Measurements from ENCODE around the gene CELSR2. TPM values are rescaled to one million over a fixed set of nuclear protein-coding genes. Genes with fewer than 3 reads are reported as not detected.

CELSR2 gene
- total and polyA plus RNA-seq, 10 donors = 0.20 to 2.9 (median 1.1) TPM

DNA sequence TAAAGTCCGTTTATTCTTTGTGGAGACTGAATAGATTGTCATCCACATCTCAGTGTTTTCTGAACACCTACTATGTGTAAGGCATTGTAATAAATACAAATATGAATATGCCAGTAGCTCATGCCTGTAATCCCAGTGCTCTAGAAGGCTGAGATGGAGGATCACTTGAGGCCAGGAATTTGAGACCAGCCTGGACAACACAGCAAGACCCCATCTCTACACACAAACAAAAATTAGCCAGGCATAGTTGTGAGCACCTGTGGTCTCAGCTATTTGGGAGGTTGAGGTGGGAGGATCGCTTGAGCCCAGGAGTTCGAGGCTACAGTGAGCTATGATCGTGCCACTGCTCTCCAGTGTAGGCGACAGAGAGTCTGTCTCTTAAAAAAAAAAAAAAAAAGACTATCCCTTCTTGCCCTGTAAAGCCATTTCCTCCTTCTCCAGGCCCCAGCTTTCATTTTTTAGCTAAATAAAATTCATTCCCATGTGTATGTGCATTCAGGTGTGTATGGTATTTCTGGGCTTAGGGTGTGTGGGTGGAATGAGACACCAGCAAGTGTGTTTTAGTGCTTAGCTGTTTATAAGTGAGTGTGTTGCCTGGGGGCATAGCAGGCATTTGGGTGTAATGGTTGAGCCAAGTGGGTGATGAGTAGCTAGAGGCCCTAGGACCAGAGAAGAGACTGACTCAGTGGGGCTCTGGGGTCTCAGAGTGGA lies 7.8 kb downstream of the CELSR2 start:
- 87 to 97% (median 94%) methylated on average over 5 of the region's 5 CpGs for WGBS, 5 donors
- Histone ChIP-seq H3K36me3 (no peaks in the 10 kb centered on the region), H3K9me3 (no peaks in the 10 kb centered on the region), H3K27me3 (replicated peaks in 1 of 7) (peaks cover 0 to 7% (median 0%) of the 10 kb centered on the region in 7 donors), H3K4me1 (peaks cover 0 to 24% (median 11%) of the 10 kb centered on the region in 6 donors), H3K4me3 (no peak overlapping the region), H3K27ac (no peak overlapping the region)
- intact Hi-C loops (cut with DNase I; ENCODE audit: low total_unique reads) = no loop called here
- TF ChIP-seq, protein P1, sequence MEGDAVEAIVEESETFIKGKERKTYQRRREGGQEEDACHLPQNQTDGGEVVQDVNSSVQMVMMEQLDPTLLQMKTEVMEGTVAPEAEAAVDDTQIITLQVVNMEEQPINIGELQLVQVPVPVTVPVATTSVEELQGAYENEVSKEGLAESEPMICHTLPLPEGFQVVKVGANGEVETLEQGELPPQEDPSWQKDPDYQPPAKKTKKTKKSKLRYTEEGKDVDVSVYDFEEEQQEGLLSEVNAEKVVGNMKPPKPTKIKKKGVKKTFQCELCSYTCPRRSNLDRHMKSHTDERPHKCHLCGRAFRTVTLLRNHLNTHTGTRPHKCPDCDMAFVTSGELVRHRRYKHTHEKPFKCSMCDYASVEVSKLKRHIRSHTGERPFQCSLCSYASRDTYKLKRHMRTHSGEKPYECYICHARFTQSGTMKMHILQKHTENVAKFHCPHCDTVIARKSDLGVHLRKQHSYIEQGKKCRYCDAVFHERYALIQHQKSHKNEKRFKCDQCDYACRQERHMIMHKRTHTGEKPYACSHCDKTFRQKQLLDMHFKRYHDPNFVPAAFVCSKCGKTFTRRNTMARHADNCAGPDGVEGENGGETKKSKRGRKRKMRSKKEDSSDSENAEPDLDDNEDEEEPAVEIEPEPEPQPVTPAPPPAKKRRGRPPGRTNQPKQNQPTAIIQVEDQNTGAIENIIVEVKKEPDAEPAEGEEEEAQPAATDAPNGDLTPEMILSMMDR (IDR thresholded peaks at IDR 0.05 in 8 of 11, conservative IDR thresholded peaks at IDR 0.05 in 3 of 11) = no peak
- TF ChIP-seq POLR2A (IDR thresholded peaks at IDR 0.05) = no peak
- no peak for TF ChIP-seq POLR2AphosphoS5 (IDR thresholded peaks at IDR 0.05)
- DNase-seq = no peak

DNA sequence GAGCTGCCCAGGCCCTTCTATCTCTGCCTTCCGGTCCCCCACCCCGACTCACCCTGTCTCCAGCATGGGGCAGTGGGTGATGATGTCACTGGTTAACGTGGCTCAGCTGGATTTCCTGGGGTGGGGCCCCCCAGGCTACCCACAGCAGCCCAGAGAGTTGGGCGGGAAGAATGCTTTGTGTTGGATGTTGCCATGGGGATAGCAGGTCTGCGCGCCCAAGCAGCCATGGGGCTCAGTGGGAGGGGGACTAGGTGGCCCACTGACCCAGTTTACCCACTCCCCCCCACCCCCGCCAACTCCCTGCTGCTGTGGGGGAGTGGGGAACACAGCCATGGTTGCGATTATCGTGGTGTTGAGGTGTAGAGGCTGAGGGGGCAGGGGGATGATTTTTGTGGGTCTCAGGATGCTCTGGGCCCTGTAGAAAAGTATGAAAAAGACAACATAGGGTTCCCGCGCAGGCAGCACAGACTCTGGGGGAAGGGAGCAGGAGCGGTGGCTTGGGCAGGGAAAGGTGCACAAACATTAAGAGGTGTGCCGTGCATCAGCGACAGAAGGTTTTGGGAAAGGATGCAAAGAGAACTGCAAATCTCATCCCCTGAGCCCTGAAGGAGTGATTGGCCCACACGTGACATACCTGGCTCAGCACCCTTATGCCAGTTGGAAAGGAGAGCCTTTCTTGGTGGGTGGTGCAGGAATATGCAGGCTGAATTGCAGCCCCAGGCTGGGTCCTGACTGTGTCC lies 8.5 kb downstream of the CELSR2 start:
- DNase-seq = no peak
- Histone ChIP-seq H3K27ac (no peak overlapping the region), H3K4me1 (peaks cover 0 to 24% (median 11%) of the 10 kb centered on the region in 6 donors), H3K4me3 (no peak overlapping the region), H3K36me3 (no peaks in the 10 kb centered on the region), H3K9me3 (no peaks in the 10 kb centered on the region), H3K27me3 (replicated peaks in 1 of 7) (peaks cover 0 to 10% (median 0%) of the 10 kb centered on the region in 7 donors)
- intact Hi-C loops (cut with DNase I; ENCODE audit: low total_unique reads) = no loop called here
- WGBS, 5 donors = 81 to 88% (median 83%) methylated on average over 13 to 15 of the region's 15 CpGs
- TF ChIP-seq POLR2AphosphoS5 (IDR thresholded peaks at IDR 0.05) = no peak

- Histone ChIP-seq H3K27ac (no peak overlapping the region), H3K36me3 (no peaks in the 10 kb centered on the region), H3K4me3 (no peak overlapping the region), H3K4me1 (peaks cover 0 to 24% (median 14%) of the 10 kb centered on the region in 6 donors), H3K9me3 (no peaks in the 10 kb centered on the region), H3K27me3 (replicated peaks in 1 of 7) (peaks cover 0 to 17% (median 0%) of the 10 kb centered on the region in 7 donors)
- TF ChIP-seq POLR2AphosphoS5 (IDR thresholded peaks at IDR 0.05) = no peak
- no peak for TF ChIP-seq POLR2A (IDR thresholded peaks at IDR 0.05)
- TF ChIP-seq, protein P1 (IDR thresholded peaks at IDR 0.05 in 8 of 11, conservative IDR thresholded peaks at IDR 0.05 in 3 of 11) = no peak
- 92 to 95% (median 94%) methylated on average over 54 to 69 of the region's 69 CpGs for WGBS, 5 donors
- intact Hi-C loops (cut with DNase I; ENCODE audit: low total_unique reads) = no loop called here
- no peak for DNase-seq
Observed at GRCh38 chr1:109258481-109259466, 9.4 kb downstream of the CELSR2 start.

Measured in spleen (tissue), 11 donors.